IPS DF 6.9 (cell line): ENCODE results near the gene EIF1AX.
"Not testable (repeated sequence)": the region's sequence is repeated elsewhere in the genome, so short reads cannot be mapped to it uniquely, and the experiment has no call there.

Experiments
- DNase-seq: peaks from one replicate; pipeline ENCODE4 v3.0.0-alpha.2; 2013; ENCODE audit warnings: low read depth, low spot score
- H3K27ac ChIP-seq: one replicate; pipeline ENCODE4 v1.5.1; 2013; ENCODE audit warnings: low read length, control low read depth
- H3K27me3 ChIP-seq: 2 replicates; pipeline ENCODE4 v1.6.1; 2013; ENCODE audit warnings: mild to moderate bottlenecking, low read length; ENCODE audit not compliant: control insufficient read depth, insufficient read depth
- H3K36me3 ChIP-seq: 2 replicates; pipeline ENCODE4 v1.6.1; 2013; ENCODE audit warnings: low read length; ENCODE audit not compliant: control insufficient read depth, insufficient read depth
- H3K4me1 ChIP-seq: 2 replicates; pipeline ENCODE4 v1.6.1; 2013; ENCODE audit warnings: low read length; ENCODE audit not compliant: control insufficient read depth, insufficient read depth
- H3K4me3 ChIP-seq: 2 replicates; pipeline ENCODE4 v1.5.1; 2013; ENCODE audit warnings: mild to moderate bottlenecking, low read length
- H3K9me3 ChIP-seq: 2 replicates; pipeline ENCODE4 v1.6.1; 2013; ENCODE audit warnings: low read length, inconsistent platforms; ENCODE audit not compliant: control insufficient read depth, insufficient read depth
- WGBS: extraction: QIAGEN DNeasy Blood & Tissue Kit; methylation state at CpG from one replicate; pipeline ENCODE4 v1.1.7; 2013; ENCODE audit warnings: mixed read lengths, missing lambda C conversion rate; ENCODE audit not compliant: insufficient read length, insufficient coverage; 5-methylcytosine and 5-hydroxymethylcytosine counted together

The EIF1AX gene

DNA sequence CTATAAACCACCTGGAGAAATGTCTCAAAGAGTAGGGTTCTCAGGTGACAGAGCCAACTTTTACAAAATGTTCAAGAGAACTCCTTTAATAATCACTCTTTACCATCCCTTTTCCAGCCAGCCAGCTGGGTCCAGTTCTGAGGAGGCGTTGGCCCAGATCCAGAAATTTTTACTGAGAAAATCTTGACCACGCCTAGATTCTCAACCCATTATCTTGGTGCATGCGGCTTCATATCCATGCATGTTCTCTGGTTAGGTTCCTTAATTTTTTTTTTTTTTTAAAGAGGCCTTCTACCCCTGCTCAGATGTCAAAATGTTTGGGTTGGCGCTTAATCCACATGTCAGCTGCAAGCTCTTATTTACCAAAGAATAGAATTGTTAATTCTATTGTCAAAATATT, 13.0 kb downstream of the EIF1AX start:
- peaks cover 2% of the 10 kb centered on the region; the same call in 1 of the 2 replicates for H3K36me3 ChIP-seq
- no peak overlapping the region for H3K27ac ChIP-seq
- H3K4me1 ChIP-seq: no peaks in the 10 kb centered on the region
- H3K4me3 ChIP-seq: no peak overlapping the region
- no peaks in the 10 kb centered on the region for H3K9me3 ChIP-seq
- no peaks in the 10 kb centered on the region for H3K27me3 ChIP-seq
- no CpG with 5 or more reads among the region's 4 CpGs for WGBS
- no peak for DNase-seq

- not testable (repeated sequence) for H3K4me3 ChIP-seq, H3K27me3 ChIP-seq, H3K36me3 ChIP-seq, H3K9me3 ChIP-seq, H3K4me1 ChIP-seq, H3K27ac ChIP-seq, DNase-seq
- no CpG with 5 or more reads among the region's 3 CpGs for WGBS
These were observed 14.2 kb downstream of the EIF1AX start for GRCh38 chrX:20127440-20127839.

- not testable (repeated sequence) for DNase-seq, H3K4me1 ChIP-seq, H3K4me3 ChIP-seq, H3K9me3 ChIP-seq, H3K27ac ChIP-seq, H3K27me3 ChIP-seq, H3K36me3 ChIP-seq
- WGBS: no CpG with 5 or more reads among the region's 1 CpG
These were observed 14.8 kb downstream of the EIF1AX start for GRCh38 chrX:20126833-20127232.

DNA sequence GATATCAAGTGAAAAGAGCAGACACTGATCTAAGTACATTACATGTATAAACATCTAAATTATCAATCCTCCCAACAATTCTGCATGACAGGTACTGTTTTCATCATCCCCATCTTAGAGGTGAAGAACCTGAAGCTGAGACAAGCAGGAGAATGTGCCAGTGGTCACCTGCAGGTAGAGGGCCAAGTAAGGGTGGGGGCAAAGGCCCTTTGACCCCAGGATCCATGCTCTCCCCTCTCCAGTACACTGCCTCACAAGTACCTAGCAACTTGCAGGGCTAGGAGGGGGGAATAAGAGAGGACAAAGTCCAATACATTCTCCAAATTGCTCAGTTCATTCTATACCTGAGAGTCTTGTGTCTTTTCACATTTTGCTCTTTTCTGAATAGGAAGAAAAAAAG, 16.7 kb downstream of the EIF1AX start:
- H3K36me3 ChIP-seq: no peaks in the 10 kb centered on the region
- no peaks in the 10 kb centered on the region for H3K27me3 ChIP-seq
- no peaks in the 10 kb centered on the region for H3K9me3 ChIP-seq
- H3K4me3 ChIP-seq: no peak overlapping the region
- H3K4me1 ChIP-seq: no peaks in the 10 kb centered on the region
- no peak for DNase-seq
- H3K27ac ChIP-seq: no peak overlapping the region

GRCh38 chrX:20118065-20118824, 23.4 kb downstream of the EIF1AX start:
- no peak overlapping the region for H3K4me3 ChIP-seq
- no CpG with 5 or more reads among the region's 12 CpGs for WGBS
- no peak for DNase-seq
- no peaks in the 10 kb centered on the region for H3K9me3 ChIP-seq
- H3K4me1 ChIP-seq: peaks cover 3% of the 10 kb centered on the region; the same call in 1 of the 2 replicates
- H3K27ac ChIP-seq: no peak overlapping the region
- H3K27me3 ChIP-seq: no peaks in the 10 kb centered on the region; the same call in 1 of the 2 replicates
- no peaks in the 10 kb centered on the region for H3K36me3 ChIP-seq

DNA sequence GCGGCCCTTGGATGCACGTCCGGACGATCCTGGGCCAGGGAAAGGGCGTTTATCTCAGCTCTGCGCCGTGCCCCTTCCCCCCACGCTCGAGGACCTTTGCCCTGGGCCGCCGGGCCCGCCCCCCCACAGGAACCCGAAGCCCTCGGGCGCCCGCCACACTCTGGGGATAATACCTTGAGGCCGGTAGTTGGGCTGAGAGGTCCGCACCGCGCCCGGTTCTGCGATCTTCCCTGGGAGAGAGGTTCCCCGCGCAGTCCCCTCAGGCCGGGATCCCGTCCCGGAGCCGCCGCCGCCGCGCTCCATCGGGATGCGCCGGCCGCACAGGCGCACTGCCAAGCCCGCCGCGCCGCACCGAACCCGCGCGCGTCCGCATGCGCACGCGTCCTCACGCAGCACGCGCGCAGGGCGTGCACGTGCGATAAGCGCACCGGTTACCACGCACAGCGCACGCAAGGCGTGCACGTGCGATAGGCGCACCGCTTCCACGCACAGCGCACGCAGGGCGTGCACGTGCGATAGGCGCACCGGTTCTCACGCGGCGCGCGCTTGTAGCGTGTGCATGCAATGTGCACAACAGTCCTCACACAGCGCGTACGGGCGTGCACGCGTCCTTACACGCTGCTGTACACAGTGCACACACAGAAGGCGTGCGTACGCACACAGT, 24.9 kb downstream of the EIF1AX start, which contains the start of gene MAP7D2:
Gene MAP7D2, minus strand, starts transcription at position 331 of the 664 bp plus-strand sequence. Its CDS starts 28 bp downstream, at position 303.
- DNase-seq: no peak
- H3K4me3 ChIP-seq: peak within 1 kb of the TSS; percentile 0; the same call in 1 of the 2 replicates
- no peaks in the 10 kb centered on the region for H3K36me3 ChIP-seq
- H3K27ac ChIP-seq: no peak within 1 kb of the TSS
- H3K27me3 ChIP-seq: no peaks in the 10 kb centered on the region; the same call in 1 of the 2 replicates
- H3K9me3 ChIP-seq: no peaks in the 10 kb centered on the region
- no CpG with 5 or more reads among the region's 91 CpGs for WGBS
- peaks cover 3% of the 10 kb centered on the region; the same call in 1 of the 2 replicates for H3K4me1 ChIP-seq

DNA sequence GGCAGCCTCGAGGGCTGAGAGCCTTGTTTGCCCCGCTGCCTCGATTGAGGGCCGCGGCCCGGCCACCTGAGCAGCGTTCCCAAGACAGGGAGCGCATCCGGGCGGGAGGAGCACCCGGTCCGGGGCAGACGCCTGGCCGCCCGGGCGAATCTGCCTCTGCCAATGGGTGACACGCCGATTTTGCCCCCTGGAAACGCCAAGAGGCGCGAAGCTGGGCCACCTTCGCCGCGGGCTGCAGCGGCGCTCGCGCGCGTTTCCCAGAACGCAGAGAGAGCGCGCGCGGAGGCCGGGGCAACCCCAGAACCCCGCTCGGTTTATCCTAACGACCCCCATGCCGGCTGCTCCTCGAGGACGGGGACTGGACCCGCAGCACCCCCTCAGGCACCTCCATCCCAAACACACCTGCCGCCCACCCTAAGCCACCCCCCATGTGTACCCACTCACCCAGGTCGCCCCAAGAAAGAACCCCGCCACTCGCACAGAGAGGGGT, 25.5 kb downstream of the EIF1AX start:
- Histone ChIP-seq H3K4me1 (peaks cover 3% of the 10 kb centered on the region; the same call in 1 of the 2 replicates), H3K27ac (no peak overlapping the region), H3K4me3 (peak overlapping the region; percentile 0; the same call in 1 of the 2 replicates), H3K27me3 (no peaks in the 10 kb centered on the region; the same call in 1 of the 2 replicates), H3K9me3 (no peaks in the 10 kb centered on the region), H3K36me3 (no peaks in the 10 kb centered on the region)
- WGBS: no CpG with 5 or more reads among the region's 47 CpGs
- no peak for DNase-seq

- no peaks in the 10 kb centered on the region for H3K36me3 ChIP-seq
- H3K27me3 ChIP-seq: no peaks in the 10 kb centered on the region; the same call in 1 of the 2 replicates
- no peak for DNase-seq
- no peaks in the 10 kb centered on the region for H3K9me3 ChIP-seq
- H3K4me3 ChIP-seq: no peak overlapping the region
- peaks cover 3% of the 10 kb centered on the region; the same call in 1 of the 2 replicates for H3K4me1 ChIP-seq
- no peak overlapping the region for H3K27ac ChIP-seq
- WGBS: no CpG with 5 or more reads among the region's 14 CpGs
These were observed 29.4 kb downstream of the EIF1AX start for GRCh38 chrX:20112022-20112774.

GRCh38 chrX:20111271-20111670, 30.4 kb downstream of the EIF1AX start:
- no CpG with 5 or more reads among the region's 10 CpGs for WGBS
- Histone ChIP-seq H3K36me3 (no peaks in the 10 kb centered on the region), H3K4me1 (no peaks in the 10 kb centered on the region), H3K27me3 (no peaks in the 10 kb centered on the region; the same call in 1 of the 2 replicates), H3K27ac (no peak overlapping the region), H3K9me3 (no peaks in the 10 kb centered on the region), H3K4me3 (no peak overlapping the region)
- no peak for DNase-seq

DNA sequence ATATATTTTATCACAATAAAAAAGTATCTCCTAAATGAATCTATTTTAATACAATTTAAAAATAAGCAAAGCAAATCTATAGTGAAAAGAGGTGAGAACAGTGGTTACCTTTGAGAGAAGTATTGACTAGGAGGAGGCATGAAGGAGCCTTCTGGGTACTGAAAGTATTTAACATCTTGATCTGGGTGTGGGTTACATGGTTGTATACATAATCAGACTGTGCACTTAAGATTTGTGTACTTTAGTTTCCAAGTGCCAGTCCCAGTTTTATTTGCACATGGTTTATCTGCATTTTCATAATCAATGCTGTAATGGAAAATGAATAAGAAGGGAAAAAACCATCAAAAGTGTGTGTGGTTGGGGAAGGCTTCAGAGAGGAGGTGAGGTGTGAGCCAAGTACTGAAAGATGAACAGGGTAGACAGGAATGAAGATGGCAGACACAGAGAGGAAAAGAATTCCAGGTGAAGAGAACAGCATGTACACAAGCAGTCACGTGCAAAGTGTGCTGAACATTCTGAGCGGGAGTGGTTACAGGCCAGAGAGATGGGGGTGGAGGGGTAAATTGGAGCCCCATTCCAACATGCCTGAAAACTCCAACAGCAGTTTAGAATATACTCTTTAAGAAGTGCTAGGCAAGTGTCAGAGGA, 39.6 kb downstream of the EIF1AX start:
- WGBS: no CpG with 5 or more reads among the region's 2 CpGs
- H3K4me1 ChIP-seq: no peaks in the 10 kb centered on the region
- no peak overlapping the region for H3K4me3 ChIP-seq
- no peak overlapping the region for H3K27ac ChIP-seq
- DNase-seq: no peak
- no peaks in the 10 kb centered on the region for H3K27me3 ChIP-seq
- no peaks in the 10 kb centered on the region for H3K36me3 ChIP-seq
- H3K9me3 ChIP-seq: no peaks in the 10 kb centered on the region
